Activated T-cell treated with anti-CD3 and anti-CD28 coated beads for 1 hour (primary cell): Measurements from ENCODE around the gene BBX.

Experiments used
- DNase-seq: peaks from one replicate; pipeline ENCODE4 v3.0.0-alpha.2; 2020; ENCODE audit warnings: low read depth

The BBX gene

DNA sequence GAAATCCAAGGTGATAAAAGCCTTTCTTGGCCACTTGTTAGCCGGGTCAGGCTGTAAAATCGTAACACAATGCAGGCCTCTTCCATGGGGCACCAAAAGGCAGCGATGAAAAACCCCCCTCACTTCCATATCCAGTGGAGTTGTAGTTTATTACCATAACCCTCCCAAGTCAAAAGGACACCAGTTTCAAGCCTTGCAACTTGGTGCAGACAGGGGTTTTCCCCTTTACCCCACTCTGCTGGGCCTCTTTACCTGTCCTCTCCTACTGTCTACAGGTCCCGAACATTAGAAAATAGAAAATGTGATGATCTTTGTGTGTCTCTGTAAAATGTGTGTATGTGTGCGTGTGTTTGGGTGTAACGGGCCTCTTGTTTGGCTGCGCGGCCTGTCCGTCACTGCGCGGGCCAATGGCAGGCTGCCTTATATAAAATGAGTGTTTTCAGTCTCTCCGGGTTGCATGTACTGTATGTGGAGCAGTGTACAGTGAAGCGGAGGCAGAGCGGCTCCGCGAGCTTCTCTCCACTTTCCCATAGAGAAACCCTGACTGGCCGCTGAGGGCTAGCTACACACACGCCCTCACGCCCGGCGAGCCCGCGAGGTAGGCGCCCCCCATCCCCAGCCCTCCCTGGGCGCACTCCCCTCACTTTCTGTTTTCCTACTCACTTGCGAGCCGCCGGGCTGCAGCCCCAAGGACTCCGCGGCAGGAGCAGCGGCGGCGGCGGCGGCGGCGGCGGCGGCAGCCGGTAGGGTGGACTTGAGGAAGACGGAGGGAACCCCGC lies at the start of gene BBX:
Gene BBX (plus strand): TSS at position 453 of the 779 bp plus-strand sequence. CDS start 187,499 bp downstream, outside the sequence.
- peak; percentile 87 for DNase-seq

DNA sequence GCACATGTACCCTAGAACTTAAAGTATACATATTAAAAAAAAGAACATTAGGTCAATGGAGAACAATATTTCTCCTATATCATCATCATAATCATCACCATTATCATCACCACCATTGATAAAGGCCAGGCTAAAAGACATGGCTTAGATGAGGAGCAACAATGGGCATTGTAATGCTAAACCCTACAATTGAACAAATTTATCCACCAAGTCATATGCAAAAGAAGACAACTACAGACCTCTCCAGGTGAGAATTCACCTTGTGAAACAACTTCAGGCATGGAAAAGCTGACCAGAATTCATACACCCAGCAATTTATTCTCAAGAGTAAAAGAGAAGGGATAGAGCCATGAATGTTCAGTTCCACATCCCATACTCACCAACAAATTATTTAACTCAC lies 46.3 kb upstream of the BBX start:
- DNase-seq: no peak

DNA sequence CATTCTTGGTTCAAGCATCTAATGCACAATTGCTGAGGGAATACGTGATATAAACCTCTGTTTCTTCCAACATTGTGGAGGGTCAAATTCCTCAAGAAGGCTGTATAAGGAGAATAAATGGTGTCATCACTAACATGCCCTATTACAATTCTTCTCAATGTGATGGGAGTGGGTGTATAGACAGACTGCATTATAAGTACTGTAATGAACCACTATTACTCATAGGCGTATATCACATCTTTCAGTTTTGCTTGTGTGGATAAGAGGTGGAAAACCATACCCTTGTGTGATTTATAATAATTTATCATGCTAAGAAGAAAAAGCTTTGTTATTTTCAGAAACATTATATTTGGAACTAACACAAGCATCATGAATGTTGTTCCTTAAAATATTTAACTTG lies 35.3 kb upstream of the BBX start:
- DNase-seq: no peak

DNA sequence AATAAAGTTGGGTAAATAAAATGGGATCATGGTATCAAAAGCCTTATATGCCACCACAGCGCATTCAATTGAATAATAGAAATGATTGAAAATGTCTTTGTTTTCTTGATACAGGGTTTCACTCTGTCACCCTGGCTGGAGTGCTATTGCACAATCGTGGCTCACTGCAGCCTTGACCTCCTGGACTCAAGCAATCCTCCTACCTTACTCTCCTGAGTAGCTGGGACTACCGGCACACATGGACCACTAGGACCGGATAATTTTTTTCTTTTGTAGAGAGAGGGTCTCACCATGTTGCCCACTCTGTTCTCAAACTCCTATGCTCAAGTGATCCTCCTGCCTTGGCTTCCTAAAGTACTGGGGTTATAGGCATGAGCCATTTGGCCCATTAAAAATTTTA lies 33.8 kb upstream of the BBX start:
- no peak for DNase-seq

DNA sequence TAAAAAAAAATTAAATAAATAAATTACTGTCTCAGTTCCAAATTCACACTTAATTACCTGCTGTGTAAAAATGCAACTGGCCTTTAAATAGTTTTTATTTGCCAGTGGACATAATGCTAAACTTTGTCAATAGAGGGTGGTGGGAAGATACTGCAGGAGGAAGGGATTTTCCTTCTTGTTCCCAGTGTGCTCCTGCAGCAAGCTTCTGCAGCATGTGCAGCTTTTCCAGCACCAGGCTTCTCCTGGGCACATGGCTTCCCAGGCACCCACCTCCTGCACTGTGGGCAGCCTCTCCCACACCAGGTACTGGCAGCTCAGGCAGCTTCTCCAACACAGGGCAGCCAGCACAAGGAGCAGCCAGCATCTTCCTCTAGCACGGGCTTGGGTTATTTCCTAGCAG lies 29.6 kb upstream of the BBX start:
- DNase-seq: no peak

DNA sequence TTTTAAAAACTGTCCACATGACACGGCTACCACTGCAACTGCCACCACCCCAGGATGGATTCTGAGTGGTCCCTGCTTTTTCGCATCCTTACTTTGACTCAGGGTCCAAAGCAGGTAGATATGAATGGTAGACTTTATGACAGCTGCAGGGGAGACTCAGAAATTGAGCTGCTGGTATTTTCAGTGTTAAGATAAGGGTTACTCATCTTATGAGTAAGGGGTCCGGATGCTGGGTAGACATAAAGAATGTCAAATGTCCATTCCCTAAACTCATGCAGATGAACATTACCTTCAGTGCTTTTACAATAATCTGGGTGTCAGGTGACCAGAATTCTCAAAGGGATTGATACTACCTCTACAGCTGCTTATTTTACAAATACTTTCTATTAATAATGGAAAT lies 25.9 kb upstream of the BBX start:
- DNase-seq: no peak

DNA sequence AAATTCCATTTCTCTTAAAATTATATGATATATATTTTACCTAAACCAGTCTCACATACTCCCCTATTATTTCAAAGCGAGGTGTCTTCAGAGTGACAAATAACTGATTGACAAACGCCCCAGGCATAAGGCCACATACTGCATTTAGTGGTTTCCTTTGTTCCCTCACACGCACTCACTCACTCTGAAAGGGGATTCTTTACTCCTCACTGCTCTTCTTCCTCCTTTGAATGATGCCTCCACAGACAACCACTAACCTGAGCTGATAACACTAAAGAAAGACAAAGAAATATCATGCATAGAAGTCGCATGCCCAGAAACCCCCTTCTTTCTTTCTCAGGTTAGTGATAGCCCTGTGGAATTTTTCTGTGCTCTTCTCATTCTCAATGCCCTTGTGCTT lies 24.1 kb upstream of the BBX start:
- no peak for DNase-seq

DNA sequence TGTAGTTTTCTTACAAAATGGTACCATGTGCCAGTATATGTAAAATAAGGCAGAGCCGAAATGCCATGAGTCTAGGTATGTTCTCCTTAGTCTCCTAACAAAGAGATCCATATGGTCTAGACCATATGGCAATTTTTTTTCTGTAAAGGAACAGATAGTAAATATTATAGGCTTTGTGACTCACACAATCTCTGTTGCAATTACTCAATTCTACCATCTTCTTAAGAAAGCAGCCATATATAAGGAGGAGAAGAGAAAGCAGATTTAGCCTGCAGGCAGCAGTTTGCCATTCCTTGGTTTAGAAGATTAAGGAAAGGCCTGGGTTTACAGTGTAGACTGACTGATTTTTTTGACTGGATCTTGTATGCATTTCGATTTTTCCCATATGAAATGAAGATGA lies 16.3 kb upstream of the BBX start:
- DNase-seq: no peak

DNA sequence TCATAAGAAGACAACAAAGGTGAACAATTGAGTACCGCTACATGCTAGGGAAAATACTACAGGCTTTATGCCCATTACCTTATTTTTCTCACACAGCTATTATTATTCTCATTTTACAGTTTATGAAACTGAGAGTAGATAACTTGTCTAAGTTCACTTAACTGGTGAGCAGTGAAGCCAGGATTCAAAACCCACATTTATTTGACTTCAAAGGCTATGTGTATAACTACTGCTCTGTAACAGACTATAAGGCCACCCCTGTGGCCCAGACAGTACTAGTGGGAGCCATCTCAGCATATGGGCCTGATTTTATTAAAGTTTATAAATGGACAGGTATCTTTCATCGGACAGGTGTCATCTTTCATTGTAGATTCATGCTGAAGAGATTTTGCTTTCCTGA lies 14.4 kb upstream of the BBX start:
- DNase-seq: no peak

DNA sequence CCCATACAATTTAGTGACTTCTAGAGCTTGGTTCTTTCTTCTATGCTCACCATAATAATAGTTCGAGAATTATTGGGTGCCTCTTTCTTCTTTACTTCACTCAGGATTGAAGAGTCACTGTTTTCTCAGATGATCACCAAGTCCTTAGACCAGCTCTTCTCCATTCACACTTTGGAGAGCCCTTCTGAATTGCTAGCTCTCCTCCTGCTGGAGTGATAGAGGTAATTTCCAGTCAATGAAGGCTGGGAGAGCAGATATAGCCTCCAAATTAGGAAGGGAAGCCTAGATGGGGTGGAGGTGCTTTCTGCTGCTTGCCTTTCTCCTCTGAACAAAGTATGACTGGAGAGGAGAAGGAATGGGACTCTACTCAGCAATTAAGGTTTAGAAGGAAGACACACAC lies 10.7 kb upstream of the BBX start:
- no peak for DNase-seq

DNA sequence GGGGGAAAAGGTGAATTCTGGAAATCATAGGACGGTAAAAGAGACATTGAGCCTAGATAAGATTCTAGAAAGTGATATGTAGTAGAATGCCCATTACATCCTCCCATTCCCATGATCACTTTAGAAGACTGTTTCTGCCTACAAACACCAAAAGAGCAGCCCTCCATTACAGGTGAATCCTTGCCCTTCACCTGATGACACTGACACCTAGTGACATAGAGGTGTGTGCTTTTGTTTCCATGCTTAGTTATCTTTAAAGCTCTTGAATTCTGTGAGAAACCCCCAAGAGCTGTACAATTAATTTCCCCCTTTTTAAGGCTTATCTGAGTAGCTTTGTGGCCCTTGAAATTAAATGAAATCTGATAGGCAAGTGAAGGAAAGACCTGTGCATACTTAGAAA lies 8.3 kb upstream of the BBX start:
- DNase-seq: no peak

DNA sequence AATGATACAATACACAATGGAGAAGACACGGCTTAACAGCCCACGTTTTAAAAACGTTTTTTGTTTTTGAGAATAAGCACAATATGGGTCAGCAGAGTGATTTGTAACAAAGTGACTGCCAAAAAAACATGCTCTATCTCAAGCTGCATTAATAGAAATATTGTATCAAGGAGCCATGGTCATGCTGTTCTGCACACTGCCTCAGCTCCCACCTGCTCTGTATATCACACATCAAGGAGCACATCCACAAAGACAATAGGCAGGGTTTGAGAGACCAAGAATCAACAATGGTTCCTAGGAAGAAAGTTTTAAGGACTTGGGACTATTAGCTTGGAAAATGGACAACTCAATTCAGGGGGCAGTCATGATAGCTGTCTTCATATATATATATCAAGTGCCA lies 6.3 kb upstream of the BBX start:
- no peak for DNase-seq

DNA sequence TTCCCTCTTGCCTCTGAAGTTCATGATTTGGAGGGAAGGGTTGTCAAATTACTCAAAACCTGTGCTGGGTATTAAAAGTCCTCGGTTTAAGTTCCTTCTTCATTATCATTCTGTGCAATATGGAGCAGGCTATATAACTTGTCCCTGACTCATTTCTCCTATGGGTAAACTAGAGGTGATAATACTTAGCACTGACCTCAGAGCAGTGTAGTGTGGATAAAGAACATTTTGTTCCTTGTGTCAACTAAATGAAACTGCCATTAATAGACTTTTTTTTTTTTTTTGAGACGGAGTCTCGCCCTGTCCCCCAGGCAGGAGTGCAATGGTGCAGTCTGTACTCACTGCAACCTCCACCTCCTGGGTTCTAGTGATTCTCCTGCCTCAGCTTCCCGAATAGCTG lies 2.2 kb upstream of the BBX start:
- DNase-seq: no peak

DNA sequence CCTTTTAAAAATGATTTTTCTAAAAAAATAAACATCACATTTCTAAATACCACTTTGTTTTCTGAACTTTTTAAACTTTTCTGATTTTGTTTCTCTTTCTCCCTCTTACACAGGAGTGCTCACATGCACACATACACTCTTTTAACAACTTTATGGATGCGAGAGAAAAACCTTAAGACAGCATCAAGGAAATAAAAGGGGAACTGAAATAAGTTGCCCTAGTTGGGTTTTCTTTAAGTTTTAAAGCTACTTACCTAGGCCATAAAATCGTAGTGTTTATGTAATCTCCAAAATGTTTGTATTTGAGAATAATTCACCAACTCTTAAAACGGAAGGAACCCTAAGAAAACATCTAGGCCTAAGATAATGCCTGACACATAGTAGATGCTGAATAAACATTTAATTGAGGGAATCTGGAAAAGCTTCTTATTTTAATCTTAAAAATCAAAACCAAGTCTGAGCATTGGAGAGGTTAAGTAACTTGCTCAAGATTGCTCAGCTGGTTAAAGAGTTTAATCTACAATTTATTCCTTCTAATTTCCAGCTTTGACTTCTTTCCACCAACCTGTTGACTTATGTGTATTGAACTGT lies 1.2 kb upstream of the BBX start:
- DNase-seq: no peak

DNA sequence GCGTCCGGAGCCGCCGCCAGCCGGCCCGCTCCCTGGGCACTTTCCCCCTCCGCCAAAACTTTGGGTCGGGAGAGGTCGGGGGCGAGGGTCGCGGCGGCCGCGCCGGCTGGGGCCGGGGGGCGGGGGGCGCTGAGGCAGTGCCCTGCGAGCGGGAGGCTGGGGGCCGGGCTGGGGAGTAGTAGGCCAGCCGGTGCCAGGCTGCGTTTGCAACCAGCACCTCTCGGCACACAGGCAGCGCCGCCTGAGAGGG lies 452 bp downstream of the BBX start:
- no peak for DNase-seq

DNA sequence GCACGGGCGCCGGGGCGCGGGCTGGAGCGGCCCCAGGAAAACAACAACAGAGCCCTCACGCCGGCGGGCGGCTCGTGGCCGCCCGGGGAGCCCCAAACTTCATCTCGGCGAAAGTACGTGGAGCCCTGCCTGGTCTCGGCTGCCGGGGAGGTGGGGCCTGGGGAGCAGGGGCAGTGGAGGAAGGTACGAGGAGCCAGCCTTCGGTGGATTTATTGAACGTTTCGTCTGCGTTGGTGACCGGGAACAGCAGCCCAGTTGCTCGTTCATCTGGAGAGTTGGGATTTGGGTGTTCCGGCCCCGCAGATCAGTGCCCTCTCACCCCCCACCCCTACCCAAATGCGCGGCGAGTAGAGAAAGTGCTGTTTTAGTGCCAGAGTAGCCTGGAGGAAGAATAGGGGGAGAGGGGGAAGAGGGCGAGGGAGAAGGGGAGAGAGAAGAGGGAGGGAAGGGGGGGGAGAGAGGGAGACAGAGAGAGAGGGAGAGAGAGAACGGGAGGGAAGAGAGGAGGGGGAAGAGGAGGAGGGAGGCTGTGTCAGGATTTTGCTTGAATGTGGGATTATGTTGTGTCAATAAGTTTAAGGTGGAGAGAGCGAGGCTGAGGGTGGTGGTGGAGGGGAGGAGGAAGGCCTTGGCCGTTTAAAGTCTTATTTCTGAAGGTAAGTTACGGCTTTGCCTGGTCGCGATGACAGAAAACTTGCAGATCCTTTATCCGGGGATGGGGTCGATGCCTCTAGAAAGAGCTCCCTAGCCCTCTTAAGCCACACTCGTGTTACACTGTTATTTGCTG lies 970 bp downstream of the BBX start:
- DNase-seq: peak; percentile 33

DNA sequence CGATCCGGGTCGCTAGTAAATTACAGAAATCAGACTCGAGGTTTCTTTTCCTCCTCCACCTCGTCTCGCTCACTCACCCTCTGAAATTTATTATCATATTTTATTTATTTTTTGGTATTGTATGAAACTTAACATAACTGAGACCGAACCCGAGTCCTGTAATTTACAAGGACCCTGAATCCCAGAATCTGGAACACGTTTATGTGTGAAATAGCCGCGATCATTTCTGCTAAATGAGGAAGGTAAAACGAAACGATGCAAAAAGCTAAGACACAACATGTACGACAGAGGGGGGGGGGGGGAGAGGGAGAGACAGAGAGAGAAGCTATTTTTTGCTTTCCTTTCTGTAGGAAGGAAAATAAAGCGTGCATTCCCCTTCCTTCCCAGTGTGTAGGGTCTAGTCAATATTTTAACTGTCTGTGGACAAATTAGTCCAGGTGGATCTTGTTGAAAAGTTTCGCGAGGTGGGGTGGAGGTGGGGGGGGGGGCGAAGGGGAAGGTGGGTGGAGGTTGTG lies 1.6 kb downstream of the BBX start:
- no peak for DNase-seq

DNA sequence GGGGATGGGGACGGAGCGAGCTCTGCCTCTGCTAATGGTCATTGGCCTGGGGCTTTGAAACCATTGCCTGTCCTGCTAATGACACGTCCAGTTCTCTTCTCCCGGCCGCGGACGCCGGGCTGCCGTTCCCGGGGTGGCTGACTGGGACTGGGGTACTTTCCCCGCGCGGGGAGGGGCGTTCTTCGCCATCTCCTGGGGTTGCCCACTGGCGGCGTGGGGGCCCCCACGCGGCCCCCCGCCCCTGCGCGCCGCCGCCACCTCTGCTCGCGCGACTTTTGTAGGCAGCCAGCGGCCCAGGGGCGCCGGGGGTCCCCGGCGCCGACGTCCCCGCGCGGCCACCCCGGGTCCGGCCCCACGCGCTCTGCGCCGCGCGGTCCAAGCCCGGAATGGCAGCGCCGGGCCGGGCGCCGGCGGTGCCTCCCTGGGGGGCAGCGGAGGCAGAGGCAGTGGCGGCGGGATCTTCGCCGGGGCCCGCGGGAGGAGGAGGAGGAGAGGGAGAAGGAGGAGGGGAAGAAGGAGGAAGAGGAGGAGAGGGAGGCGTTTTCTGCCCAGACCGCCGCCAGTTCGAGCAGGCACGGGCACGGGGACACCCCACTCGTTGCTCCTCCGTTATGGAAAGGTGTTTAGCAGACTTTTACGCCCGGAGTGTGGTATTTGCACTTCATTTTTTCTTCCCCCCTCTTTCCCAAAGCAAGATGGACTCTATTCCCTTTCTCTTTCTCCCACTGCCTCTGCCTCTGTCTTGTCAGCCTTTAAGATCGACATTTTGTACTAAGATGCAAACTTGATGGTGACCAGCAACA lies 2.3 kb downstream of the BBX start:
- peak; percentile 26 for DNase-seq

DNA sequence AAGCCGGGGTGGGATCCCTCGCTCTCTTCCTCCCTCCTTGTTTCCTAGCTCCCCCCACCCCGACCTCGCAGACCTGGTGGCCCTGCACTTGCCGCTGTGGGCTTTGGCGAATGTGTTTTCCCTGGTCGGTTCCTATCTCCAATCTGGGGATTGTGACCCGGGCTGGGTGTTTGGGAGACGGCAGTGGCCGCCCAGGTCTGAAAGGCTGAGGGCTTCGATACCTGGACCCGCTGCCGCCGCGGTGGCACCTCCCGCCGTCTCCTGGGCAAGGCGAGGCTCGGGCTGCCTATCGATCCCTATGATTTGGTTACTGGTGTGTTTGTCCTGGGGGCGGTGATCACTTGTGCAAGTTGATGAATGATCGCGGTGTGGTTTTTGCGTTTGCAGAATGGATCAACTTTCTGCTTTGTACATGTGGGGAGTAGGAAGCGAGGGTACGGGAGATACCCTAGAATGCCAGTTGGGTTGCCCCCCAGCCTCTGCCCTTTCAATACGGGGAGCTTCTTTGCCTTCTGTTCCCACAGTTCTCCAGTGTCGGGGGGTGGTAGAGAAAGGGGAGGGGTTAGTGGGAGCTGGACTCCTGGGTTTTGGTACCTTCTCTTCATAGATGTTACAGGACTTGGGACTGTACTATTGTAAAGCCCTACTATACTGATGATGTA lies 3.0 kb downstream of the BBX start:
- DNase-seq: no peak

DNA sequence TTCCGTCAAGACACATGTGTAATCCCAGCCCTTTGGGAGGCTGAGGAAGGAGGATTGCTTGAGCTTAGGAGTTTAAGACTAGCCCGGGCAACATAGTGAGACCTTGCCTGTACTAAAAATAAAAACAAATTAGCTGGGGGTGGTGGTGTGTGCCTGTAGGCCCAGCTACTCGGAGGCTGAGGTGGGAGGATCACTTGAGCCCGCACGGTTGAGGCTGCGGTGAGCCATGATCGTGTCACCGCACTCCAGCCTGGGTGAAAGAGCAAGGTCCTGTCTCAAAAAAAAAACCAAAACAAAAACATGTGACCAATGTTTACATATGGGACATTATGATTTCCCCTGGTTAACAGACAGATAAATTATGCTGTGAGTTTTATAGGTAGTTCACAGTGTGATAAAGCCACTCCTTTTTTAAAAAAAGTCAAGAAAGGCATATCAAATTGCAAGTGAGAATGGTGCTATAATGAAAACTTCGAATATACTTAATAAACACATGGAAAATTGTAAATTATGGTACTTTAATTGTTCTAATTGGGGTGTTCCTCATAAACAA lies 9.2 kb downstream of the BBX start:
- no peak for DNase-seq

DNA sequence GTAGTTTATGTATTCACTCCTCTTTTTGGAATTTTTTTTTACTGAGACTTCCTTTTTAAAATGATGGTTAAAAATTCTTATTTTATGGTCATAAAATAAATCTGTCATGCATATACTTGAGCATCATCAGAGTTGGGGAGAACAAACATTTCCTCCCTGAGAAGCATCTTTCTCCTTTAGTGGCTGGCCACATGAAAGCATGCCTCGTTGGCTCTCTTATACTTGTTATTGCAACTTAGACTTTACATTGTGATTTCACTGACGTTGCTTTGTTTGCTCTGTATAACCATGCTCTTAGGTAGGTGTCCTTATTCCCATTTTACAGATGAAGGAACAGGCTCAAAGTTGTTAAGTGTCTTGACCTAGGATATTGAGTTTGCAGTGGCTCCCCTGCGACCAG lies 18.1 kb downstream of the BBX start:
- no peak for DNase-seq

DNA sequence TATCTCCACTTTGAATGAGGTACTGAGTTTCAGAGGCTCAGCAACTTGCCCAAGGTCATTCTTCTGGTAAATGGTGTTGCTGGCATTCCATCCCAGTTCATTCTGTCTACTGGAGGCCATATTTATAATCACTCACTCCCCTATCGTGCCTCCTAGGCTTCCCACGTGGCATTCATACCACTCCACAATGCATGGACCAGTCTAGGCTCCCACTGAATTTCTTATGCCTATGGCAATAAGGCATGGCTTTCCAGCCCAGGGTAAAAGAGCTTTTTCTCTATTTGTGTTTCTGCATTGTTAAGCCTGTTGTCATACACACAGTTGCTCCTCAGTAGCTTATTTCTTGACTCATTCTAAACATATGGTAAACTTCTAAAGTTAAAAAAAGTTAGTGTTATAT lies 19.9 kb downstream of the BBX start:
- no peak for DNase-seq
